HG02610 (cell line): ENCODE results near the gene SLC8A3.

Source experiments
- ATAC-seq: cut with Tn5 transposase; IDR thresholded peaks from one replicate; pipeline ENCODE4 v1.9.1; 2021; ENCODE audit warnings: mild to moderate bottlenecking, moderate library complexity; ENCODE audit not compliant: unreplicated experiment

Gene SLC8A3

DNA sequence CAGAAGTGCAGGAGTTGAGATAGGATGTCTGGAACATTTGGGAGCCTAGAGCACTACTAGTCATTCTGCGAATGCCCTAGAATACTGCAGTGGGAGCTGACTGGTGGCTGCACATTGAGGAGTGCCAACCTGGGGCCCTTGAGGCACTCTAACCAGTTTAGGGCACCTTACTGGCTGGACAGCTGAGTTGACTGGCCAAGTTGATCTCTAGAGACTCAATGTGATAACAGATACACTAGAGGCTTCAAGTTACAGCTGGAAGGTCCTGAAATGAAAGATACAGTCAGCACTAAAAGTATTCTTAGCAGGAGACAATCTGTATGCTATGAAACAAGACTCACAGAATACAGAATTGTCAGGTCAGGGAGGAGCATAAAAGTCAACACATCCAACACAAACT, 8.0 kb downstream of the SLC8A3 start:
- no peak for ATAC-seq

DNA sequence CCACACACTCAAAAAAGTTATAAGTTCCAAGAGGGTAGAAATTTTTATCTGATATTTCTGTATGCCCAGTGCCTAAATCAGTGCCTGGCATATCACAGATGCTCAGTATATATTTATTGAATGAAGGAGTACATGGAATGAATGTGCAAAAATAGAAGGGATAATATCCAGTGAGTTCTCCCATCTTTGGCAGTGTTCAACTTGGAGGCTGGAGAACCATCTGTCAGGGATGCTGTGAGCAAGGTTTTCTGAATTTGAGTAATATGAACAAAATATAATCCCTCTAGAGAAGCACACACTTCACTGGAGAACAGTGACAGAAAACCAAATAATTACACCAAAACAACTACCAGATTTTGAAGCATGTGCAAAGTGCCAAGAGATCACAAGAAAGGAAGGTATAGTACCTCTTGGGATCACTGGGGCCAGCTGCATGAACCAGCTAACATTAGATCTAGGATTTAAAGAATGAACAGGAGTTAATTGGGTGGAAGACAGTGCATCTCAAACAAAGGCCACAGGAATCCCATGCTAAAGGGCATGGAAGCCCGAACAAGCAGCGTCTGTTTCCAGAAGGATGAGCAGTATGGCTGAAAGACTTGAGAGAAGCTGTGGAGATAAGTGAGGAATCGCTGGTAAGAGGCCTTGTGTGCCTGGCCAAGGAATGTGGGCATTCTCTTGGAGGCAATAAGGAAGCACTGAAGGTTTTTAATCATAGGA, 11.5 kb downstream of the SLC8A3 start:
- no peak for ATAC-seq

DNA sequence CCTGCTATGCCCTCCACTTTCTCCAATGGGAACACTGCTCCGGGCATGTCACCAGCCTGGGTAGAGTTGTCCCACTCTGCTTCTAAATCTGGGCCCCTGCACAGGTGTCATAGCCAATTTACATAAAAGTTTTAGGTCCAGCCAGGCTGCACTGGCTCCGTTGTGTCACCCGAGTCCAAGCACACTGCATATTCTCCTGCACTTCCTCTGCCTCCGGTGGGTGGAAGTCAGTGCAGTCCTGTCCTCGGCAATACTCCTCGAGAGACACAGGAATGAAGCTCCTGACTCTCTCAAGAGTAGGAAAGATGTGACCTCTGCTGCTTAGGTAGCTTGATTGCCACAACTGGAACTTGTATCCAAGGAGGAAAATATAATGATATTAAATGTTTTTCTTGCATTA, 15.2 kb downstream of the SLC8A3 start:
- ATAC-seq: no peak

DNA sequence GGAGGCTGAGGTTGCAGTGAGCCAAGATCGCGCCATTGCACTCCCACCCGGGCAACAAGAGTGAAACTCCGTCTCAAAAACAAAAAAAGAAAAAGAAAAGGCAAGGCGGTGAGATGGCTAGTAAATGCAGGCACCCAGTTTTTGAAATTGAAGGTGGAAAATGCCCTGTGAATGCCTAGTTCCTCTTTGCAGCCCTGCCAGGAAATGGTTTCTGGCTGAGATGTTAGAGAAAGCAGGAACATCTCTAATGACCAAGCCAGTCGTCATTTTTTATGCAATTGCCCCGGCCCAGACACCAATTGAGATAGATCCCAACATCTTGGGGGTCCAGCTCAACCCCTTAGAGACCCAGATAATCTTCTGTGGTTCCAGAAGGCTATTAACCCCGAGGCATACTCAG, 17.0 kb downstream of the SLC8A3 start:
- ATAC-seq: no peak

DNA sequence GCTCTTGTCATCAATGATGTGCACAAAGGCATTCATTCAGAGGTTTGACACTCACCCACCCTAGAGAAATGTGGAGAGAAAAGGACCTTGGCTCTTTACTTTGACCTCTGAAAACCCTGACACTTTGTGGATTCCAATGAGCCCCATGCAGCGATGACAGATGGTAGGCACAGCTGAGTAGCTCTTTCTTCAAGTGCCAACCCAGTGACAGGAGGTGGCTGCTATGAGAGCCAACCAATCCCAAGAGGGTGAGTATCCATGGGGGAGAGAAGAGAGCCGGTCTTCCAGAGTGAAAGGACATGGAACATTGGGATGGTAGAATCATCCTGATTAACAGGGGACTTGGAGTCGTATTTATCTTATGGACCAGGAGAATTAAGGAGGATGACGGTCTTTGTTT, 17.8 kb downstream of the SLC8A3 start:
- ATAC-seq: no peak

DNA sequence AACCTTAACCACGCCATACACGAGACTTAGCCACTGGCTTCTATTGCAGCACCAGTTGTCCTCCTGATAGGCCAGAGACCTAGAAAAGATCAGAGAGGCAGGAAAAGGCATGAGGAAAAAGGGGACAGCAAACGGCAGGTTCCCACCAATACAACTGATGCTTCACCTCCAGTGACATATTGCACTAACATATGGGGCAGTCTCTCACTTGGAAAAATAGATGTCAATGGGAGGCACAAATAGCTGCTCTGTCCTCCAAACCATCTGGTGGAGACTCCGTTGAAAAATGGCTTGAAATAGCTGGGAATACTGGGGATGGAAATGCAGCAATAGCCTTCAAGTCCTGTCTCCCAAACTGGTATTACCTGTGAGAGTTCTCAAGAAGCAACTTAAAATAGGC, 20.3 kb downstream of the SLC8A3 start:
- no peak for ATAC-seq

DNA sequence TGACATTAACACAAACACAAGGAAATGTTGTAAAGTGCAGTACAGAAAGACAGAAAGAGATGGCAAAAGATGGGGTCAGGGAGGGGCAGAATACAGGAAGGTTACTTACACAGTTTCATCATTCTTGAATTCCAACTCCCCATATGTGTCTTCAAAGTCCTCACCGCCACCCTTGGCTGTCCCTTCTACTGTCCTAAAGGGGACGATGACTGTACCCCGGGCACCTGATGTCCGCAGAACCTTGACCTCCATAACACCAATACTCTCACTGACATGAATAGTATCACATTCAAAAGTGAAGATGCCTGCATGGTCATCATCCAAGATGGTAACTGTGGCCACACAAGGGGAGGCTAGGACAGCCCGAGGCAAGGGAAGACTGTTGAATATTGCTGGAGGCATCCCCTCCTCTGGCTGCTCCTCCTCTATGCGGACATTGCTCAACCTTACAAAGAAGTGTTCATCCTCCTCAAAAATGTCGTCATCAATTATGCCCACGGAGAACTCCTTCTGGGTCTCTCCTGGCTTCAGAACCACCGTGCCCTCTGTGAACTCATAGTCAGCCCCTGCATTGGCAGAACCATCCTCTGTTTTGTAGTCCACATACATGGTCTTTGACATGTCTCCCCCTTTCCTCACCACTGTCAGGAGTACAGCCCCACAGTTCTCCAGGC, 22.1 kb downstream of the SLC8A3 start:
- no peak for ATAC-seq

DNA sequence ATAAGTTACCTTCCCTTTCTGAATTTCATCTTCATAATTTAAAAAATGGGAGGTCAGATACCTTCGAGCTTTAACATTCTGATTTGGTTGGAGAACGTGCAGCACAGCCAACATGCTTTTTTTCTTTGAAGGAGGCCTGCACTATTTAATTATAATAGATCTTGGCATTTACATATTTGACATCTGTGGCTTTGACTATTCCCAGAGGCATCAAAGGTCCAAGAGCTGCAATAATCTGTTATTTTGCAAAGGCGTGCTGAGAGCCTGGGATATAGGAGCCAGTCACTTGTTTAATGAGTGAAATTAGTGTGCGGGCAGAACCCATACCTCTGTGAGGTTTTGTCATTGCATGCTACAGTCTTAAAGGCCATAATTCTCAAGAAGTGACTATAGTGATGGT, 26.4 kb downstream of the SLC8A3 start:
- ATAC-seq: no peak

DNA sequence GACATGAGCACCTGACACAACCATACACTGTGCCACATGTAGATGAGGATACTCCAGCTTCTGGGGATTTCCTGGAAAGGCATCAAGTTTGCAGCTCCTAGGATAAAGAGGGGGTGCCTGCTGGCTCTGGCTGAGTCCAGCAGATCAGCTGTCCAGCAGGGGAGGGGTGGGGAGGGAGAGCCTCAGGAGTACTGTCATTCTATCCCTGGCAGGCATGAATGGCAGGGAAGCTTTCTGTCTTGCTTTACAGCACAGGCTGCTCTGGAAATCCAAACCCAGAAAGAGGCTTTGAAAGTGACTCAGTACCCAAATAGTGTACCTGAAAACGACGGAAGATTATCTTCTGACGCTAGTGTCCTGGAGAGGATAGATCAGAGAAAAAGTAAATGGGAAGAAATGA, 32.2 kb downstream of the SLC8A3 start:
- ATAC-seq: no peak

DNA sequence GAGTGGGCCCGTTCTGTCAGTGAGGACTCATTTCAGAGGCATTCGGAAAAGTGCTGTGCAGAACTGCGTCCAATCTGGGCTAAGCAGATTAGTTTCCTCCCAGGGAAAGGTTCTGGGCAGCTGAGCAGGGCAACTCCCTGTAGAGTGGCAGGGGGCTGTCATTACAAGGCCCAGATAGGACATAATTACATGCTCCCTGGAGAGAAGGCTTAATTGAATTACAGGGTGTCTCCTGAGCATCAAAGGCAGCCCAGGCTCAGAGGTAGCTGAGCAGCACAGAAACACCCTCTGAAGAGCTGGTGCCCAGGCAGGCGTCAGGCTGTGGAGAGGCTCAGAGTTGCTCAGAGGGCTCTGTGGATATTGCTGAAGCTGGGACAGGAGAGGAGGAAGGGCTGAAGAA, 36.0 kb downstream of the SLC8A3 start:
- no peak for ATAC-seq

DNA sequence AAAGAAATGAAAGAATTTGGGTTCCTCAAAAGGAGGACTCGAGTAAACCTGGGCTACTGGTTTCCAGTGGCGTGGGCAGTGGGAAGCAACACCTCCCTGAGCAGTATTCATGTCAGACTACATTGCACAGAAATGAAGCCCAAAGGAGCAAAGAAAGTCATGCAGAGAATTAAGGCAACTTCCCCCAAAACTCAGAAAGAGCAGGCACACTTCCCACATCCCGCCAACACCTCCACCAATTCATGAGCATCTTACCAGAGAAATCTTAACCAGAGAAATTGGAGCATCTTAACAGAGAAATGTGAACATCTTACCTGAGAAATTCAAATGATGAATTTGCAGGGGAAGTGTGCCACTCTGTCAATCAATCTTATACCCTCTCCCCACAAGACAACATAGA, 36.7 kb downstream of the SLC8A3 start:
- ATAC-seq: no peak

DNA sequence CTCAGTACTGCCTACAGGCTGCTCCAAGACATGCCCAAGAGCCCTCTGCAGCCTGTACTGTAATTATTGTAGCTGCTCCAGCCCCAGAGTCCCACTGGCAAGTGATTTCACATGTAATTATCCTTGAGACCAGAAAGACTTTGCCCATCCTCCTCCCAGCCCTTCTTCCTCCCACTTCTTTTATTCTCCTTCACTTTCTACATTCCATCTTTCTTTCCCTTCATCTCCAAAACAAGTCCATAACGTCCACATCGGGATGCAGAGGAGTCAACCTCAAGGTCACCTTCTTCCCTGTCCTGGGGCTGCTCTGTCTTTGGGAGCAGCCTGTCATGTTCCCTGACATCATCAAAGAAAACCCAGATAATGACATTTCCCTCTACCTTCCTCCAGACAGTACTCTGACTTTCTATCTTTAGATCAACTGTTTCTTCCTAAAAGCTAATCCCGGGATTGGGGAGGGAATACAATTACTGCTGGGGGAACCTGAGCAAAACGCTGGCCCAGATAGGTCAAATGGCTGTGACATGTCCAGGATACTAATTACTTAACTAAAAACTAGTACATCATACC, 39.1 kb downstream of the SLC8A3 start:
- no peak for ATAC-seq

DNA sequence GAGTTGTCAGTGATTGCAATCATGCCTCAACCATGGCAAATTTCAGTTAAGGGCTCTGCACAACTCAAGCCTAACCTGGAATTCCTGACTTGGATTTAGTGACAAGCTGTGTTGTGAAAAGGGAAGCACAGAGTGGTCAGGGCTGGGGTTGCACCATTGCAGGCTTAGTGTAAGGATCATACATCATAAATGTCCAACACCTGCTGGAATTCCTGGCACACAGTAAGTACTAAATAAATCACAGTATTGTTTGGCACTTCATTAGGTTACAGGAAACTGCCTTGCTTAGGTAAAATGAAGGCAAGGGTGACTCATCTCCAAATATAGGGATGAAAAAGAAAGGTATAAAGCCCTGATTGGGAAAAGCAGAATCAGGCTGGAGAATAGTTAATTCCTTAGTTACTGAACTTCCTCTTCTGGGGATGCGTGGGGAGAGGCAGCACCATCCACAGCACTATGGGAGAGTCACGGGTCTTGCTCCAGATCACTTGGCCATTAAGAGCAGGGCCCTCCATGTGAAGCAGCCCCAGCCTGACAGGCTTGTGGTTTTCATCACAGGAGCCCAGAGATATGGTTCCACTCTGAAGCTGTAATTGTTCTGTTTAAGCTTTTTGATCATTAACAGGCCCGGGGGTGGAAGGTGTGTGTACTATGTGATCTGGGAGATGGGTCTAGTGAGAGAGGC, 39.7 kb downstream of the SLC8A3 start:
- no peak for ATAC-seq

DNA sequence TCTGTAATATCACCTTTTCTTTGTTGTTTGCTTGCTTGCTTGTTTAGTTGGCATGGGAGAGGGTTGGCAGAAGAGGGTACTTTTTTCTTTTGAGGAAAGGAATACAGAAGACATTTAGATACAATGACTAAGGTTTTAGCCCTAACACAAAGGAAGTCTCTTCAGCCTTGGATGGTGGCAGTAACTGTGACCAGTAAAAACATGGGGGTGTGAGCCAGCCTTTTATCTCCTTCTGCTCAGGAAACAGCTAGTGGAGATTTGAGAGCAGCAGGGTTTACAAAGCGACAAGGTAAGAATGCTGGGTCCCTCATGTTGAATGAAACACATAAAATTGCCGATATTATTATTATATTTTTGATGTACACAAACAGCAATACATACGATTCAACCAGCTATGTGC, 40.4 kb downstream of the SLC8A3 start:
- no peak for ATAC-seq

DNA sequence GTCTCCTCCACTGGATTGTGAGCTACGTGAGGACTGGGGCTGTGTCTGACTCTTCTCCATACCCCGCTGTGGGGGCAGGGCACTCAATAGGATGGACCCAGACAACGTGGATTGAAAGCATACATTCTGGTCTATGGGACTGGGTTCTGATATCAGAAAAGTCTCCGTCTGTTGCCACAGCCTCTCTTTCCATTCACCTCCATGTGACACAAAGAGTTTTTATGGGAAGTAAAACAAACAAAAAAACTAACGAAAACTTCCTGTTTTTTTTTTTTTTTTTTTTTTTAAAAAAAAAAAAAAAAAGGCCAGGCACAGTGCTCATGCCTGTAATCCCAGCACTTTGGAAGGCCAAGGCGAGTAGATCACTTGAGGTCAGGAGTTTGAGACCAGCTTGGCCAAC, 44.7 kb downstream of the SLC8A3 start:
- no peak for ATAC-seq

DNA sequence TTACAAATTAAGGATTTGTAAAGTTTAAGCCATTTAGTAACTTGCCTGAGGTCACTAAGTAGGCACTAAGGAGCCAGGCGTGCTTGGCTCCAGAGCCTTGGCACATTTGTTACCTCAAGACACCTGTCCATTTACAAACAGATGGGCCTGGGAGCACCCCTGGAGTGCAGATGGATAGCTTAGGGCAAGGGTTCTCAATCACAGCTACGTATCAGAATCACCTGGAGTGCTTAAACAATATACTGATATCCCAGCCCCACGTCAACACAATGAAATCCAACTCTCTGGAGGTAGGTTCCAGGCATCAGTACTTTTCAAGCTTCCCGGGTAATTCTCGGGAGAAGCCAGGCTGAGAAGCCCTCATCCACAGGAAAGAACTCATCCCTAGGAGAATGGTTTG, 45.4 kb downstream of the SLC8A3 start:
- ATAC-seq: no peak

DNA sequence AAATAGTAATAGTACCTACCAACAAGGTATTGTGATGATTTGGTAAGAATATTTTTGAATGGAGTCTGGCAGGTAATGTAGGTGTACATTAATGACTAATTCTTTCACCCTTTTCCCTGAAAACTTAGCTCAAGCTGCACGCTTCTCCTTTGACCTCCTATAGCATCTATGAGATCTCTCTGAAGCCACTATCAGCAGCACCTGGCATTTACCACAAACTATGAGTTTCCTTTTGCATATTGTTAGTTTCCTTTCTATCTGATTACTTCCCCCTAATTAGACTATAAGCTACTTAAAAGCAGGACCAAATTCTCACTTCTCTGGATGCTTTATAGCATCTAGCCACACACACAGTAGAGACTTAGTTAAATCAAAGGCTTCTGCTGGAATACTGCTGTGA, 48.1 kb downstream of the SLC8A3 start:
- no peak for ATAC-seq

DNA sequence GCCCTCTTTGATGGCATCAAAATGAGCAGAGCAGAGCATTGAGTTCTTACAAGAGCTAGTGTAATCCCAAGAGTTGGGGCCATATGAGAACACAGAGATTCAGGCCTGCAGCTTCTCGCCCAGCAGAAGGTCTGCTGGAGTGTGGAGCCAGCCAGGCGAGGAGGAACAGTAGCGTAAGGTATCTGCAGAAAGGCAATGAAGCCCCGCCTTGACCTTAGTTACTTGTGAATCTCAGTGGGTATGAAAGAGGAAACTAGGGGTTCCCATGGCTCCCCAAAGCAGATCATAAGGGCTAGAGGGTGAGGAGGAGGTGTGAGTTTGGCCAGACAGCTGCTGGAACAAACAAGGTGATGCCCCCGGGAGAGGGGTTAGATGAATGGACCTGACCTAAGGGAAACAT, 49.4 kb downstream of the SLC8A3 start:
- no peak for ATAC-seq

DNA sequence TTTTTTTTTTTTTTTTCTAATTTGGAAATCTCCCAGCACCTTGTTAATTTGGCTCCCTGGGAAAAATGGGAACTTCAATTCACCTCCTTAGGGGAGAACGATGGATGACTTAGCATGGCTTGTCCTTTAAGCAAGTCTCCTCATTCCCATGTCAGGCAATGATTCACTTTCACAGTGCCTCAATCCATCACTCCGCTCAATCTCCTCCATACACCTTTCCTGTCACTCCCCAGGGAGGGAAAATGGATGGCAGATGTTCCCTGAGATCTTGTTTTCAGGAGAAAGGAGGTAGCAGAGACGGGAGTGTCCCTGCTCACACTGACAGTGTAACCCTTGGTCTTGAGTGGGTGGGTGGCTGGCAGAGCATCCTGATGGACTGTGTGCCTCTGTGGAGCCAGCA, 51.0 kb downstream of the SLC8A3 start:
- ATAC-seq: no peak

DNA sequence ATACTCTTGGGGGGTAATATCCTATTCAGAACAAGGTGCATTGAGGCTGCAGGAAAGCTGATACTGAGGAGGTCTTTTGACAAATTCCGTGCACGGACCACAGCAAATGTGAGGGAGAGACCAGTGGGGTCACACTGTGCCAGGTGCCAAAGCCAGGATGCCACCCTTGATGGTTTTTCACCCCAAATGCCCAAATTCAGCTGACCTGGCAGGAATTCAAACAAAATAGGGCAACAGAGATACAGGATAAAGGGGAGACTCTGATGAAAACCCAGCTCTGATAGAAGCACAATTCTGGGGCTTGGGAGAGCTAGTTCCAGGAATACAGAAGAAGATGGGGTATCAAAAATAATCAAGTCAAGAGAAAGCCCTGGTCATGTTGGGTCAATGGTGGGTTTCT, 55.3 kb downstream of the SLC8A3 start:
- ATAC-seq: no peak

DNA sequence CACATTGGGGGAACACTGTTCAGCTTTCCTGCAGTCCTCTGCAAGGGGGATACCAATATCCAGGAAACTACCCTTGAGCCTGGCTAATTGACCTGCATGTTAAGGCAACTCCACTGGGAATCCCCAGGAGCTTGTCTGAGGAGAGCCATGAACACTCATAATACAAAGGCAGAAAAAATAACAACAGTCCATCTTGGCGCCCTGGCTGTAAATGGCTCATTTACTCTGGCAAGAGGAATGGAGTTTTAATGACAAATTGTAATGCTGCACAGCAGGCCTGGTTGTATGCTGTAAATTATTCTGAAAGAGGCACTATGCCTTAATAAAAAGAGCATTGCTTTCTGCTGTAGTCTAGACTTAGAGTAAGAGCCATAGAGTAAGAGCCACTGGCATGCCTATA, 58.3 kb downstream of the SLC8A3 start:
- ATAC-seq: no peak

DNA sequence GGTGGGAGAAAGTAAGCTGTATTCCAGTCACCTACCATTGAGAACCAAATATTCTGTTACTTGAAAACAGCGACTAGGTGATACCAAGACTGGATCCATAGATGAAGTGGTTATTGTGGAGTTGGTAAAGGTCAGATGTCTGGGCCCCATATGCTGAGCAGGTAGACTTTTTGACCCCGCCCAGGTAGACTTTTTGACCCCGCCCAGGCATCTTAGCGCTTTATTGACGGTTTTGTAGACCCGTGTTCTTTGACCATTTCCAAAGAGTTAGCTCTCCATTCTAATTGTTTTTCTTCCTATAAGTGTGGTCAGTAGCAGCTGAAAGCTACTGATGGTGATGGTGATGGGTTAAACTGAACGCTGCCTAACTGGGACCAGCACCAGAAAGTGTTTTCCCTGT, 61.6 kb downstream of the SLC8A3 start:
- no peak for ATAC-seq
